ENCODE measurements around the gene KANSL1. TPM values are rescaled to one million over a fixed set of nuclear protein-coding genes. Genes with fewer than 3 reads are reported as not detected.
"Not testable (repeated sequence)": the region's sequence is repeated elsewhere in the genome, so short reads cannot be mapped to it uniquely, and the experiment has no call there.

The KANSL1 gene
- total RNA-seq, 1 donor from 2014 or later = 100 TPM

- DNase-seq = peak; percentile 23
Measured at GRCh38 chr17:46136820-46137219, 56.4 kb downstream of the KANSL1 start.

- peak; percentile 32 for DNase-seq
Measured at GRCh38 chr17:46135879-46136563, 57.2 kb downstream of the KANSL1 start.

- no peak for DNase-seq
Measured at GRCh38 chr17:46135126-46135812, 58.0 kb downstream of the KANSL1 start.

DNA sequence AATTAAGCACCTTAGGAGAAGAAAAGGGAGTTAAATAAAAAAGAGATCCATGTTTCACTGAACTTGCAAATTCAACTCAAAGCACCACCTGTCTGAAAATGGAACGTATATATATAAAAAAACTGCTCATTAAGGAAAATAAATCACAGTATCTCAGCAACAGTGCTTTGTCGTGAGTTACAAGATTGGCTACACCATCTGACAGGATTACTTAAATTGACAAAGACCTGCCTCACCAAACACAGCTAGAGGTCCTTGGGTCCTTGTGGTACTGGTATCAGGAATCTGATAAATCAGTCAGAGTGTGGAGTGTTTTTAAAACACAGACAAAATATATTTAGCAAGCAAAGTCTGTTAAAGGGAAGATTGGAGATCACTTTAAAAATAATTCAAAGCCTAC is 63.9 kb downstream of the KANSL1 start:
- DNase-seq = no peak

DNA sequence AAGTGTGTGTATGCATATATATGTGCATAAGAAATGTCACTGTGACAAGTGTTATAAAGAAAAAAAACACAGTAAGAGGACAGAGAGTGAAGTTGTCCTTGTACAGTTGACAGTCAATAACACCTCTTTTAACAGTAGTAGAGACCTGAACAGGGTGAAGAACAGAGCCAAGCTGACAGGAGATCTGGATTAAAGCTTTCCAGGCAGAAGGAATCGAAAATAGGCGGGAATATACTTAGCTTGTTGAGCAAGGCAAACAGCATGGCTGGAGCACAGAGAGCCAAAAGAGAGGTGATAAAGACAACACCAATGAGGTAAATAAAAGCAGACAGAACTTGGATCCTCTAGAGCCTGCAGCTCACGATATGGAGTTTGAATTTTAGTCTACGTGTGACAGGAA is 64.8 kb downstream of the KANSL1 start:
- DNase-seq = no peak

- DNase-seq = no peak
Measured at GRCh38 chr17:46127524-46127923, 65.7 kb downstream of the KANSL1 start.

- DNase-seq = no peak
Measured at GRCh38 chr17:46126840-46127239, 66.4 kb downstream of the KANSL1 start.

DNA sequence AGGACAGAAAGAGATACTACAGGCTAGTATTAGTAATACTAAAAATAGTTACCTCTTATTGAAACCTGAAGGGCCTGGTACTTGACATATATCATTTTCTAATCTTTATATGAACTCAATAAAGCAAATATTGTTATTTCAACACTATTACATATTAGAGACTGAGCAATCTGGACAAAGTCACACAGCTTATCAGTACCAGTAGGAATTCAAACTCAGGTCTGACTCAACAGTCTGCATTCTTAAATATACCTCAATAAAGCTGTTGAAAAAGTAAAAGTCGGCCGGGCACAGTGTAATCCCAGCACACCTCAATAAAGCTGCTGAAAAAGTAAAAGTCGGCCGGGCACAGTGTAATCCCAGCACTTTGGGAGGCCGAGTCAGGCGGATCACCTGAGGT is 67.4 kb downstream of the KANSL1 start:
- no peak for DNase-seq

GRCh38 chr17:46124695-46125592 is 68.3 kb downstream of the KANSL1 start:
- DNase-seq = no peak

- DNase-seq = no peak
Measured at GRCh38 chr17:46123607-46124006, 69.6 kb downstream of the KANSL1 start.

GRCh38 chr17:46122486-46122871 is 70.8 kb downstream of the KANSL1 start:
- no peak for DNase-seq

DNA sequence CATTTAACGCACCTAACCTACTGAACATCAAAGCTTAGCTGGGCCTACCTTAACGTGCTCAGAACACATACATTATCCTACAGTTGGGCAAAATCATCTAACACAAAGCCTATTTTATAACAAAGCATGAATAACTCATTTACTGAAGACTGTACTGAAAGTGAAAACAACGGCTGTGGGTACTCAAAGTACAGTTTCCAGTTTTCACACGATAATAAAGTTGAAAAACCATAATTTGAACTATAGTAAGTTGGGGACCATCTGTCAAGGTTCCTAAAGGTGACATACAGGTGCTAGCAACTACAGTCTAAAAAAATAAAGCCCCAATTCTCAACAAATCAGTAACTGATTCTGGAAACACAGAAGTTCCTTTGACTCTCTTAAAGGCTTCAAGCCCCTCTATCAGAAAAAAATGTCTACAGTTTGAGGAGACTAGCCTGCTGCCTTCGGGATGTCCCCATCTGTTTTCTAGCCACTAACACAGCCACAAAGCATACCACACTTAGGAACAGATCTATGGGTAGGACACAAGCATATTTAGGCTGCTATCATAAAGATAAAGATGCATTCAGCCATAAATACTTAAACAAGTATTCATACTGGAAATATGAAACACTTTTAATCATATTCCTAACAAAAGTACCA is 71.3 kb downstream of the KANSL1 start:
- DNase-seq = no peak

- DNase-seq = peak; percentile 36
Measured at GRCh38 chr17:46121165-46121764, 72.0 kb downstream of the KANSL1 start.

- no peak for DNase-seq
Measured at GRCh38 chr17:46120537-46120936, 72.7 kb downstream of the KANSL1 start.

- DNase-seq = no peak
Measured at GRCh38 chr17:46120078-46120477, 73.2 kb downstream of the KANSL1 start.

DNA sequence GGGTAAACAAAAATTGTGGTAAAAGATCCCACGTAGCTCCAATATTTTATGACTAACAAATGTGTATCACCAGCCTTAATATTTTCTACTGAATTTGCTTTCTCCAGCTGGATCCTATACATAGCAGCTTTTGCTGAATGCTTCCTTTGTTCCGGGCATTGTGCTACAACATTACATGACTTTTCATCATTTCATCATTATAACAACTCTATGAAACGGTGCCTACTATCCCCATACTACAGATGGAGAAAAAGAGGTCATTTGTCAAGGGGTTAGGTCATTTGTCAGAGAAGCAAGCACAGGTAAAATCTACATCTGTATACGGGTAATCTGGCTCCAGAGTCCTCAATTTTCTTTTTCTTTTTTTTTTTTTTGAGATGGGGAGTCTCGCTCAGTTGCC is 74.3 kb downstream of the KANSL1 start:
- DNase-seq = no peak

DNA sequence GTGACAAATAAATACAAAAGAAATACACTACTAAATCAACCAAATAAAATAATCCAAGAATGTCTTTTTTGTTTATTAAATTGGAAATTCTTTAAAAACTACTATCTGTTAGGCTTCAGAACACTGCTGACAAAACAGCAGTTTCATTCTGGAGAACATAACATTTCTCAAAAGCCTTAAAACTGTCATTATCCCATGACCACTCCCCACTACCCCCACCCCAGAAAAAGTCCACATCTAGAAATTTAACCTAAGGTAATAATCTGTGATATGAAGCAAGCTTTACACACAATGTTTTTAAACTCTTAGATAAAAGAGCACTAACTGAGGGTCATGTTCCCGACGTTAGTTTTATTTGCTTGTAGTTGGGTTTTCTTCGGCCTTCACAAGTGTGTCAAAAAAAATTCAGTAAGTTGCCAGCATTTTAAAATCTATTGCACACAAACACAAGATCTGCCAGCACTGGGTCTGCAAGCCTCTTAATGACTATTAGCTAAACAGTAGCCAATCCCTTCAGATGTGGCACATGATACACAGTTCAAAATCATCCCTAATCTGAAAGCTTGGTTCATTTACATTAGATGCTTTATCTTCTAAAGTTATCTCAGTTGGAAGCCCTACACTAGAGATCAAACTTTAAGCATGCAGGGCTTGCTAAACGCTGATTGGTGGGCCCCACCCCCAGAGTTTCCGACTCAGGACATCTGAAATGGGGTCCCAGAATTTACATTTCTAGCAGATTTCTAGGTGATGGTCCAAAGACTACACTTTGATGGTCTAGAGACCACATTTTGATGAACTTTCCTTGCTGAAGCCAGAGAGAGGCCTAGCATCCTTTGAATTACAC is 75.2 kb downstream of the KANSL1 start:
- DNase-seq = no peak

DNA sequence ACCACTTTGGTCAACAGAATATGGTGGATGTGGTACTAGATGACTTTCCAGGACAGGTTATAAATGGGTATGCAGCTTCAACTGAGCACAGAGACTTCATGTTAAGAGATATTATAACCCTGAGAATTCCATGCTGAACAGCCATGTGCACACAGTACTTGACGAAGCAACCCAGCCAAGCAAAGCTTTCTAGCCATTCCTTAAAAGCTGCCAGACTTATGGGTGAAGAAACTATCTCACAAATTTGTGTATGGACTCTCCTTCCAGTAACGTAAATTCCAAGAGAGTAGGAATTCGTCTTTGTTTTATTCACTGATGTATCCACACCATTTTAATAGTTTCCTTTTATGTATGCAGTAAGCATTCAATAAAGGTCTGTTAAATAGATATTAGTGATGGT is 76.1 kb downstream of the KANSL1 start:
- no peak for DNase-seq

GRCh38 chr17:46115699-46116098 is 77.5 kb downstream of the KANSL1 start:
- DNase-seq = no peak

DNA sequence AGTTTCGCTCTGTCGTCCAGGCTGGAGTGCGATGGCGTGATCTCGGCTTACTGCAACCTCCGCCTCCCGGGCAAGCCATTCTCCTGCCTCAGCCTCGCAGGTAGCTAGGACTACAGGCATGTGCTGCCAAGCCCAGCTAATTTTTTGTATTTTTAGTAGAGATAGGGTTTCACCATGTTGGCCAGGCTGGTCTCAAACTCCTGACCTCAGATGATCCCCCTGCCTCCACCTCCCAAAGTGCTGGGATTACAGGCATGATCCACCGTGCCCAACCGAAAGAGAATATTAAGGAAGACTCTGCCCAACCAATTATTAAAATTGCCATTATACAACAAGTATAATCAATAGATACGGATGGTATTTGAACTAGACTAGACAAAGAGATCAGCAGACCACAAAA is 82.0 kb downstream of the KANSL1 start:
- DNase-seq = not testable (repeated sequence)

GRCh38 chr17:46110219-46110618 is 83.0 kb downstream of the KANSL1 start:
- DNase-seq = no peak
